IMR-90 (cell line): Measurements from ENCODE around the gene GSTT2B. TPM values are rescaled to one million over a fixed set of nuclear protein-coding genes. Genes with fewer than 3 reads are reported as not detected.
"Not testable (repeated sequence)": the region's sequence is repeated elsewhere in the genome, so short reads cannot be mapped to it uniquely, and the experiment has no call there.

Experiments
- ATAC-seq: fragments of 200-7000 bp; cut with Tn5 transposase; 2 replicates; pipeline ENCODE4 v1.9.1; 2020; ENCODE audit warnings: low read depth, mild to moderate bottlenecking, moderate library complexity
- BruUV-seq: library from RNA; stranded (reverse); fragments of 400-500 nt; replicated peaks from 2 replicates; lab custom pipeline; 2021; lab: Mats Ljungman, UMichigan
- CTCF ChIA-PET: fragments of 300-600 bp; formaldehyde crosslinking; extraction: SDS; loops from one replicate; lab custom pipeline; 2021; ENCODE audit warnings: antibody characterized with exemption; lab: Yijun Ruan, JAX
- POLR2A ChIA-PET: fragments of 300-600 bp; sonication (Branson Sonifier 250); formaldehyde crosslinking; loops from one replicate; lab custom pipeline; 2022; ENCODE audit warnings: antibody characterized with exemption; ENCODE audit not compliant: unreplicated experiment; lab: Charles Lee
- DNase-seq: peaks from one replicate; pipeline ENCODE4 v3.0.0; 2013
- H2AFZ ChIP-seq: replicated peaks from 2 replicates; pipeline ENCODE3; 2013; ENCODE audit warnings: low read length, mild to moderate bottlenecking; ENCODE audit not compliant: poor library complexity
- H2AK5ac ChIP-seq: 2 replicates; pipeline ENCODE4 v1.6.1; 2013; ENCODE audit warnings: low read depth, low read length, inconsistent platforms
- H2AK9ac ChIP-seq: replicated peaks from 2 replicates; pipeline ENCODE3; 2013; ENCODE audit warnings: mild to moderate bottlenecking, low read depth, low read length, moderate library complexity; ENCODE audit not compliant: poor library complexity
- H2BK120ac ChIP-seq: 2 replicates; pipeline ENCODE4 v1.6.1; 2013; ENCODE audit warnings: low read depth, low read length, inconsistent platforms
- H2BK15ac ChIP-seq: 3 replicates; pipeline ENCODE4 v1.6.1; 2013; ENCODE audit warnings: low read depth, low read length, inconsistent platforms
- H2BK20ac ChIP-seq: 2 replicates; pipeline ENCODE4 v1.6.1; 2013; ENCODE audit warnings: low read depth, mild to moderate bottlenecking, inconsistent platforms, low read length, moderate library complexity
- H2BK5ac ChIP-seq: 2 replicates; pipeline ENCODE4 v1.6.1; 2013; ENCODE audit warnings: mild to moderate bottlenecking, low read depth, low read length, inconsistent platforms; ENCODE audit not compliant: poor library complexity, severe bottlenecking
- H3K14ac ChIP-seq: replicated peaks from 2 replicates; pipeline ENCODE4 v1.6.1; 2013; ENCODE audit warnings: low read depth, low read length, inconsistent platforms
- H3K18ac ChIP-seq: 2 replicates; pipeline ENCODE4 v1.6.1; 2013; ENCODE audit warnings: low read depth, low read length, control low read depth
- H3K23ac ChIP-seq: 2 replicates; pipeline ENCODE4 v1.6.1; 2013; ENCODE audit warnings: low read depth, low read length, inconsistent platforms
- H3K27ac ChIP-seq: 2 replicates; pipeline ENCODE4 v1.5.1; 2013; ENCODE audit warnings: mild to moderate bottlenecking, control low read depth, low read length; ENCODE audit not compliant: insufficient read depth
- H3K27me3 ChIP-seq: 2 replicates; pipeline ENCODE4 v1.6.1; 2013; ENCODE audit warnings: low read length; ENCODE audit not compliant: control insufficient read depth, insufficient read depth
- H3K36me3 ChIP-seq: 2 replicates; pipeline ENCODE4 v1.6.1; 2013; ENCODE audit warnings: low read length, mixed read lengths; ENCODE audit not compliant: control insufficient read depth, insufficient read depth
- H3K4ac ChIP-seq: 2 replicates; pipeline ENCODE4 v1.6.1; 2013; ENCODE audit warnings: low read depth, low read length, inconsistent platforms
- H3K4me1 ChIP-seq: 2 replicates; pipeline ENCODE4 v1.6.1; 2013; ENCODE audit warnings: low read length, mixed read lengths; ENCODE audit not compliant: control insufficient read depth, insufficient read depth
- H3K4me2 ChIP-seq: 2 replicates; pipeline ENCODE4 v1.6.1; 2013; ENCODE audit warnings: low read depth, mild to moderate bottlenecking, control low read depth, low read length, moderate library complexity
- H3K4me3 ChIP-seq: 2 replicates; pipeline ENCODE4 v1.5.1; 2013; ENCODE audit warnings: low read depth, mild to moderate bottlenecking, control low read depth, low read length, moderate library complexity; ENCODE audit not compliant: insufficient read depth
- H3K56ac ChIP-seq: 2 replicates; pipeline ENCODE4 v1.6.1; 2013; ENCODE audit warnings: low read length, inconsistent platforms; ENCODE audit not compliant: insufficient read depth; ENCODE audit errors: extremely low read depth
- H3K79me1 ChIP-seq, 2 experiments: 2 replicates each; pipeline ENCODE4 v1.6.1; 2013; ENCODE audit warnings: low read length in 2 of 2, inconsistent platforms in 1 of 2, low read depth in 1 of 2
- H3K9ac ChIP-seq: 2 replicates; pipeline ENCODE4 v1.6.1; 2013; ENCODE audit warnings: low read depth, low read length, control low read depth
- H3K9me1 ChIP-seq: 2 replicates; pipeline ENCODE4 v1.6.1; 2013; ENCODE audit warnings: low read length, inconsistent platforms; ENCODE audit not compliant: insufficient read depth
- H3K9me3 ChIP-seq: 2 replicates; pipeline ENCODE4 v1.6.1; 2013; ENCODE audit warnings: low read length; ENCODE audit not compliant: control insufficient read depth, insufficient read depth
- H4K20me1 ChIP-seq: 2 replicates; pipeline ENCODE4 v1.6.1; 2013; ENCODE audit warnings: low read length, inconsistent platforms; ENCODE audit not compliant: insufficient read depth
- H4K5ac ChIP-seq: 2 replicates; pipeline ENCODE4 v1.6.1; 2013; ENCODE audit warnings: mild to moderate bottlenecking, low read depth, low read length, control low read depth
- H4K8ac ChIP-seq, 2 experiments: 2 replicates each; pipeline ENCODE4 v1.6.1; 2013; ENCODE audit warnings: low read depth in 2 of 2, low read length in 2 of 2, control low read depth in 1 of 2, inconsistent platforms in 1 of 2
- H4K91ac ChIP-seq: 2 replicates; pipeline ENCODE4 v1.6.1; 2013; ENCODE audit warnings: low read depth, low read length, inconsistent platforms; ENCODE audit not compliant: insufficient read depth
- WGBS, 2 experiments: methylation state at CpG; one replicate each; pipeline versions ENCODE4 v1.1.5 to v1.1.7; 2013; ENCODE audit warnings: missing lambda C conversion rate in 2 of 2; ENCODE audit not compliant: insufficient read length in 1 of 2; ENCODE audit errors: extremely low coverage in 2 of 2; 5-methylcytosine and 5-hydroxymethylcytosine counted together
- dilution Hi-C: fragments of 300-500 bp; cut with HindIII; formaldehyde crosslinking; loops from one replicate; pipeline ENCODE4 v1.14.3; 2018; ENCODE audit warnings: low sequenced_read_pairs; ENCODE audit not compliant: unreplicated experiment
- in situ Hi-C: fragments of 300-500 bp; cut with MboI; formaldehyde crosslinking; loops from 3 replicates; pipeline ENCODE4 v1.14.3; 2019; ENCODE audit warnings: low sequenced_read_pairs, inconsistent platforms, mixed read lengths
- intact Hi-C: fragments of 100-400 bp; cut with micrococcal nuclease; formaldehyde crosslinking; loops from 2 replicates; pipeline ENCODE4 v1.10.0; 2022
- polyA plus RNA-seq, 3 experiments: library from polyadenylated mRNA; depleted of rRNA; stranded (reverse); fragments of >200 nt; gene quantifications; 2 replicates each; pipeline ENCODE4 v1.2.3, GENCODE V29; 2012; ENCODE audit warnings: low replicate concordance in 1 of 3
- total RNA-seq: library from RNA; depleted of rRNA; stranded (reverse); fragments of >200 nt; gene quantifications from 2 replicates; pipeline ENCODE4 v1.2.3, GENCODE V29; 2012

GSTT2B gene
- total and polyA plus RNA-seq, 2 of the 4 experiments (the other 2 are of a cell fraction) = 15.1 to 77.0 TPM

DNA sequence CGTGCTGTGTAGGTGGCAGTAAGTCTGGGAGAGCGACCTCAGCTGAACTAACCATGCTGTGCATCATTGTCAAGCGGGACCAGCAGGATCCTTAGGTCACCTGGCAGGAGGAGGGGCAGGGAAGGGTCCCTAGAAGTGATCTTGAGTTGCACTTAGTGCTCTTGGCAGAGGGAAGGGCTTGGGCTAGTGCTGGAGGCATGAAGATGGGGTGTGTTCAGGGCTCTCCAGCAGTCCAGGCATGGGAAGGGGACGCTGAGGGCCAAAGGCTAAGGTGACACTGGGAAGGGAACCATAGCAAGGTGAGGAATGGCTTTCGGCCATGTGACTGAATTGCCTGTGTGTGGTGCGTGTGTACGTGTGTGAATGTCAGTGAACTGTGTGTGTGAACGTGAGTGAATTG lies 25.1 kb upstream of the GSTT2B start:
- POLR2A ChIA-PET, H3K27me3 ChIP-seq, H3K23ac ChIP-seq, ATAC-seq, H3K56ac ChIP-seq, H3K9ac ChIP-seq, BruUV-seq, H3K9me3 ChIP-seq, H3K4ac ChIP-seq, H2BK20ac ChIP-seq, H2AK5ac ChIP-seq, H3K4me2 ChIP-seq, H4K20me1 ChIP-seq, H3K18ac ChIP-seq, in situ Hi-C loops, H4K91ac ChIP-seq, DNase-seq, H3K4me1 ChIP-seq, H2AFZ ChIP-seq, dilution Hi-C loops, H3K79me1 ChIP-seq, H3K4me3 ChIP-seq, H2BK120ac ChIP-seq, H3K14ac ChIP-seq, H2AK9ac ChIP-seq, H2BK15ac ChIP-seq, H2BK5ac ChIP-seq, H3K27ac ChIP-seq, H4K5ac ChIP-seq, H4K8ac ChIP-seq, H3K36me3 ChIP-seq, H3K9me1 ChIP-seq, CTCF ChIA-PET: not testable (repeated sequence)
- WGBS, 2 experiments = 76% methylated on average over 4 of the region's 8 CpGs; no CpG with 5 or more reads in 1 of the 2 experiments
- intact Hi-C loops = loop anchor here (10.0 kb wide), 2 partner anchors 189 to 259 kb away; partner anchors contain the start of gene GGT5
